Neural progenitor cell (in vitro differentiated cells): Measurements from ENCODE around the gene ADCY1. TPM values are rescaled to one million over a fixed set of nuclear protein-coding genes. Genes with fewer than 3 reads are reported as not detected.

ENCODE experiments used
- DNase-seq: peaks from one replicate; pipeline ENCODE4 v3.0.0-alpha.2; 2016; ENCODE audit warnings: low spot score
- H2AFZ ChIP-seq: fragments of 200-600 bp; sonication (generic); replicated peaks from 2 replicates; pipeline ENCODE4 v1.6.1; 2016; ENCODE audit warnings: antibody characterized with exemption
- H3F3A ChIP-seq: fragments of 200-600 bp; sonication (generic); 2 replicates; pipeline ENCODE4 v1.6.1; 2016; ENCODE audit warnings: antibody characterized with exemption, low read depth
- H3K27ac ChIP-seq: fragments of 200-600 bp; sonication (generic); 2 replicates; pipeline ENCODE4 v1.5.1; 2016; ENCODE audit warnings: mild to moderate bottlenecking
- H3K27me3 ChIP-seq: fragments of 200-600 bp; sonication (generic); 2 replicates; pipeline ENCODE4 v1.6.1; 2016; ENCODE audit warnings: mild to moderate bottlenecking, moderate library complexity
- H3K36me3 ChIP-seq: fragments of 200-600 bp; sonication (generic); 2 replicates; pipeline ENCODE4 v1.5.1; 2016
- H3K4me1 ChIP-seq: fragments of 200-600 bp; sonication (generic); 2 replicates; pipeline ENCODE4 v1.6.1; 2016; ENCODE audit warnings: mixed run types
- H3K4me2 ChIP-seq: fragments of 200-600 bp; sonication (generic); 2 replicates; pipeline ENCODE4 v1.6.1; 2016
- H3K4me3 ChIP-seq: fragments of 200-600 bp; sonication (generic); 2 replicates; pipeline ENCODE4 v1.5.1; 2016
- H3K79me2 ChIP-seq: fragments of 200-600 bp; sonication (generic); 2 replicates; pipeline ENCODE4 v1.6.1; 2016; ENCODE audit warnings: low read depth
- H3K9ac ChIP-seq: fragments of 200-600 bp; sonication (generic); 2 replicates; pipeline ENCODE4 v1.6.1; 2016
- H3K9me3 ChIP-seq: fragments of 200-600 bp; sonication (generic); 2 replicates; pipeline ENCODE4 v1.5.1; 2016; ENCODE audit warnings: low read depth
- H4K20me1 ChIP-seq: fragments of 200-600 bp; sonication (generic); 2 replicates; pipeline ENCODE4 v1.6.1; 2016; ENCODE audit warnings: low read depth
- H3K27ac Mint-ChIP-seq: 3 replicates; pipeline ENCODE4 v1.8.0; 2021; ENCODE audit warnings: mixed read lengths
- H3K27me3 Mint-ChIP-seq: 2 replicates; pipeline ENCODE4 v1.8.0; 2022; ENCODE audit warnings: low read depth, mild to moderate bottlenecking, inconsistent platforms, moderate library complexity, mixed read lengths; ENCODE audit not compliant: insufficient read depth
- H3K36me3 Mint-ChIP-seq: 3 replicates; pipeline ENCODE4 v1.8.0; 2021; ENCODE audit warnings: mixed read lengths
- H3K4me1 Mint-ChIP-seq: 3 replicates; pipeline ENCODE4 v1.8.0; 2021; ENCODE audit warnings: mixed read lengths
- H3K4me3 Mint-ChIP-seq: 3 replicates; pipeline ENCODE4 v1.8.0; 2021; ENCODE audit warnings: mild to moderate bottlenecking, moderate library complexity, mixed read lengths
- H3K9me3 Mint-ChIP-seq: 3 replicates; pipeline ENCODE4 v1.8.0; 2020; ENCODE audit warnings: mixed read lengths
- EZH2 ChIP-seq: fragments of 200-600 bp; sonication (generic); IDR thresholded peaks from 2 replicates; pipeline ENCODE4 v1.6.1; 2017; ENCODE audit warnings: antibody characterized with exemption, mild to moderate bottlenecking, moderate library complexity
- EZH2phosphoT487 ChIP-seq: fragments of 200-600 bp; sonication (generic); IDR thresholded peaks from 2 replicates; pipeline ENCODE4 v1.6.1; 2017; ENCODE audit warnings: antibody characterized with exemption
- total RNA-seq: library from RNA; depleted of rRNA; stranded (reverse); fragments of >200 nt; gene quantifications from 2 replicates; pipeline ENCODE4 v1.2.3, GENCODE V29; 2015; ENCODE audit warnings: low replicate concordance
- TF ChIP-seq, protein P1 (sequence below): fragments of 200-600 bp; sonication (generic); IDR thresholded peaks from 2 replicates; pipeline ENCODE4 v1.5.1; 2017; ENCODE audit warnings: antibody characterized with exemption, mild to moderate bottlenecking

The ADCY1 gene
- total RNA-seq, 1 donor from 2014 or later = 7.4 TPM

DNA sequence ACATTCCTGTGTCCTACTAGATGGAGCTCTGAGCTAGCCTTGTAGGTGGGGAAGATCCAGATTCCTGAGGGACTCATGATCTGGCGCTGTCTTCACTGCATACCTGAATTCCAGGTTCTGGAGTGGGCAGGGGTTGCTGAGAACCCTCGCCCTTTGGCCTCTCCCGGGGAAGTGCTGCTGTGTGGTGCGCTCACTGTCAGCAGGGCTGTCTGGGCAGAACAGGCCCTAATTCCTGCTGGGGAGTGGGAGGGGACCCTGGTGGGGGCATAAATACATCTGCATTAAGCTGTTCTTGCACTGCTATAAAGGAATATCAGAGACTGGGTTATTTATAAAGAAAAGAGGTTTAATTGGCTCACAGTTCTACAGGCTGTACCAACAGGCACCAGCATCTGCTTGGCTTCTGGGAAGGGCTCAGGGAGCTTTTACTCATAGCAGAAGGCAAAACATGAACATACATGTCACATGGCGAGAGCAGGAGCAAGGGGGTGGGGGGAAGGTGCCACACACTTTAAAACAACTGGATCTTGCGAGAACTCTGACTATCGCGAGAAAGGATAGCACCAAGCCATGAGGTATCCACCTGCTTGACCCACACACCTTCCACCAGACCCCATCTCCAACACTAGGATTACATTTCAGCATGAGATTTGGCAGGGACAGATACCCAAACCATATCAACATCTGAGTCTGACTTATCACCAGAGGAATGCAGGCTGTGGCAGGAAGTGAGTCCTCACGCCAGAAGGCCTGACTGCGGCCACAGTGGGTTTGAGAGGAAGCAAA lies 115.0 kb downstream of the ADCY1 start:
- Histone ChIP-seq H3K4me3 (no peak overlapping the region), H3F3A (no peaks in the 10 kb centered on the region), H3K27me3 (no peaks in the 10 kb centered on the region), H2AFZ (no peak overlapping the region), H3K36me3 (no peaks in the 10 kb centered on the region), H3K9ac (no peak overlapping the region), H3K4me2 (no peak overlapping the region), H4K20me1 (no peaks in the 10 kb centered on the region), H3K79me2 (no peaks in the 10 kb centered on the region), H3K9me3 (no peaks in the 10 kb centered on the region), H3K4me1 (no peaks in the 10 kb centered on the region), H3K27ac (no peak overlapping the region)
- Mint-ChIP-seq H3K4me1 (no peaks in the 10 kb centered on the region), H3K36me3 (peaks cover 2% of the 10 kb centered on the region), H3K9me3 (no peaks in the 10 kb centered on the region), H3K4me3 (no peak overlapping the region), H3K27me3 (peaks cover 5% of the 10 kb centered on the region), H3K27ac (peak overlapping the region; percentile 27)
- TF ChIP-seq EZH2 (no peak), EZH2phosphoT487 (no peak)
- TF ChIP-seq, protein P1, sequence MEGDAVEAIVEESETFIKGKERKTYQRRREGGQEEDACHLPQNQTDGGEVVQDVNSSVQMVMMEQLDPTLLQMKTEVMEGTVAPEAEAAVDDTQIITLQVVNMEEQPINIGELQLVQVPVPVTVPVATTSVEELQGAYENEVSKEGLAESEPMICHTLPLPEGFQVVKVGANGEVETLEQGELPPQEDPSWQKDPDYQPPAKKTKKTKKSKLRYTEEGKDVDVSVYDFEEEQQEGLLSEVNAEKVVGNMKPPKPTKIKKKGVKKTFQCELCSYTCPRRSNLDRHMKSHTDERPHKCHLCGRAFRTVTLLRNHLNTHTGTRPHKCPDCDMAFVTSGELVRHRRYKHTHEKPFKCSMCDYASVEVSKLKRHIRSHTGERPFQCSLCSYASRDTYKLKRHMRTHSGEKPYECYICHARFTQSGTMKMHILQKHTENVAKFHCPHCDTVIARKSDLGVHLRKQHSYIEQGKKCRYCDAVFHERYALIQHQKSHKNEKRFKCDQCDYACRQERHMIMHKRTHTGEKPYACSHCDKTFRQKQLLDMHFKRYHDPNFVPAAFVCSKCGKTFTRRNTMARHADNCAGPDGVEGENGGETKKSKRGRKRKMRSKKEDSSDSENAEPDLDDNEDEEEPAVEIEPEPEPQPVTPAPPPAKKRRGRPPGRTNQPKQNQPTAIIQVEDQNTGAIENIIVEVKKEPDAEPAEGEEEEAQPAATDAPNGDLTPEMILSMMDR = no peak
- no peak for DNase-seq

- Histone ChIP-seq H3F3A (no peaks in the 10 kb centered on the region), H3K27ac (no peak overlapping the region), H3K27me3 (no peaks in the 10 kb centered on the region), H4K20me1 (no peaks in the 10 kb centered on the region), H3K36me3 (no peaks in the 10 kb centered on the region), H3K4me1 (no peaks in the 10 kb centered on the region), H3K79me2 (no peaks in the 10 kb centered on the region), H3K9ac (no peak overlapping the region), H3K4me3 (no peak overlapping the region), H2AFZ (no peak overlapping the region), H3K9me3 (no peaks in the 10 kb centered on the region), H3K4me2 (no peak overlapping the region)
- DNase-seq = no peak
- no peaks in the 10 kb centered on the region for H3K9me3 Mint-ChIP-seq
- no peak overlapping the region for H3K4me3 Mint-ChIP-seq
- peaks cover 2% of the 10 kb centered on the region for H3K36me3 Mint-ChIP-seq
- no peak for TF ChIP-seq EZH2
- no peak for TF ChIP-seq EZH2phosphoT487
- TF ChIP-seq, protein P1 = no peak
- no peak overlapping the region for H3K27ac Mint-ChIP-seq
- H3K4me1 Mint-ChIP-seq = no peaks in the 10 kb centered on the region
- H3K27me3 Mint-ChIP-seq = peaks cover 2% of the 10 kb centered on the region
These were observed 115.9 kb downstream of the ADCY1 start for GRCh38 chr7:45689797-45690761.

DNA sequence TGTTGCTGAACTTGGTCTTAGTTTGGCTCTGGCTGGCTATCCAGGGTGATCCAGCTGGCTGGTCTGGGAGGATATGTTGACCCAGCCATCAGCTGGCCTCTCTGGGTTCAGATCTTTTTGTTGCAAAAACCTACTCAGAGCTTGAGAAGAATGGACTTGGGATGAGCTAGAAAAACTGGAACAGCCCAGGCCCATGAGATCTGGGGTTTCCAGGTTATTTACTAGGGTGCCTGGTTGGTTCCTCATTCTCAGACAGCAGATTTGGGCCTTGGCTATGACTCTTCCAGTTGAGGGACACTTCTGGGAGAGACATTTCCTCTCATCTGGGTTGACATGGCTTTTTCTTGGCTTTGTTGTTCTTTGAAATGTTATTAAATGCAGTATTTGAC lies 116.6 kb downstream of the ADCY1 start:
- H3K9ac ChIP-seq = no peak overlapping the region
- Mint-ChIP-seq H3K9me3 (no peaks in the 10 kb centered on the region), H3K27ac (no peak overlapping the region), H3K36me3 (peaks cover 2% of the 10 kb centered on the region), H3K4me1 (no peaks in the 10 kb centered on the region), H3K4me3 (no peak overlapping the region), H3K27me3 (no peaks in the 10 kb centered on the region)
- DNase-seq = no peak
- H3K27ac ChIP-seq = no peak overlapping the region
- no peaks in the 10 kb centered on the region for H3F3A ChIP-seq
- H3K4me2 ChIP-seq = no peak overlapping the region
- H2AFZ ChIP-seq = no peak overlapping the region
- H4K20me1 ChIP-seq = no peaks in the 10 kb centered on the region
- H3K36me3 ChIP-seq = no peaks in the 10 kb centered on the region
- H3K9me3 ChIP-seq = no peaks in the 10 kb centered on the region
- no peaks in the 10 kb centered on the region for H3K4me1 ChIP-seq
- TF ChIP-seq EZH2phosphoT487 (no peak), EZH2 (no peak)
- TF ChIP-seq, protein P1 = no peak
- no peaks in the 10 kb centered on the region for H3K79me2 ChIP-seq
- no peaks in the 10 kb centered on the region for H3K27me3 ChIP-seq
- H3K4me3 ChIP-seq = no peak overlapping the region
